Hepatocyte (in vitro differentiated cells): Measurements from ENCODE around the gene MPND. TPM values are rescaled to one million over a fixed set of nuclear protein-coding genes. Genes with fewer than 3 reads are reported as not detected.

Experiments used
- DNase-seq: peaks from one replicate; pipeline ENCODE4 v3.0.0-alpha.2; 2016; ENCODE audit warnings: low spot score
- H2AFZ ChIP-seq: fragments of 200-600 bp; sonication (generic); 2 replicates; pipeline ENCODE4 v1.6.0; 2016; ENCODE audit warnings: antibody characterized with exemption, mild to moderate bottlenecking
- H3K27ac ChIP-seq: fragments of 200-600 bp; sonication (generic); 2 replicates; pipeline ENCODE4 v1.5.1; 2016; ENCODE audit warnings: mild to moderate bottlenecking
- H3K27me3 ChIP-seq: fragments of 200-600 bp; sonication (generic); 2 replicates; pipeline ENCODE4 v1.6.1; 2016
- H3K36me3 ChIP-seq: fragments of 200-600 bp; sonication (generic); replicated peaks from 2 replicates; pipeline ENCODE4 v1.5.1; 2016; ENCODE audit warnings: low read depth; ENCODE audit not compliant: insufficient read depth
- H3K4me1 ChIP-seq: fragments of 200-600 bp; sonication (generic); 2 replicates; pipeline ENCODE4 v1.5.1; 2016; ENCODE audit warnings: mild to moderate bottlenecking, moderate library complexity; ENCODE audit not compliant: insufficient read depth
- H3K4me2 ChIP-seq: fragments of 200-600 bp; sonication (generic); 2 replicates; pipeline ENCODE4 v1.6.0; 2016
- H3K4me3 ChIP-seq: fragments of 200-600 bp; sonication (generic); 2 replicates; pipeline ENCODE4 v1.5.1; 2016; ENCODE audit warnings: mild to moderate bottlenecking
- H3K79me2 ChIP-seq: fragments of 200-600 bp; sonication (generic); 2 replicates; pipeline ENCODE4 v1.6.0; 2017; ENCODE audit warnings: mild to moderate bottlenecking
- H3K9me2 ChIP-seq: fragments of 200-600 bp; sonication (generic); replicated peaks from 2 replicates; pipeline ENCODE4 v1.6.0; 2017; ENCODE audit warnings: mild to moderate bottlenecking; ENCODE audit not compliant: insufficient read depth
- H3K9me3 ChIP-seq: fragments of 200-600 bp; sonication (generic); 2 replicates; pipeline ENCODE4 v1.5.1; 2016; ENCODE audit warnings: low read depth, mild to moderate bottlenecking
- H4K20me1 ChIP-seq: fragments of 200-600 bp; sonication (generic); 2 replicates; pipeline ENCODE4 v1.6.0; 2016; ENCODE audit warnings: mild to moderate bottlenecking; ENCODE audit not compliant: insufficient read depth, poor library complexity, severe bottlenecking
- CTCF ChIP-seq: fragments of 200-600 bp; sonication (generic); IDR thresholded peaks from 2 replicates; pipeline ENCODE4 v1.5.1; 2016; ENCODE audit warnings: antibody characterized with exemption, mild to moderate bottlenecking; ENCODE audit not compliant: poor library complexity
- EZH2 ChIP-seq: fragments of 200-600 bp; sonication (generic); IDR thresholded peaks from 2 replicates; pipeline ENCODE4 v1.6.1; 2016; ENCODE audit warnings: antibody characterized with exemption, mild to moderate bottlenecking, borderline replicate concordance
- EZH2phosphoT487 ChIP-seq: fragments of 200-600 bp; sonication (generic); IDR thresholded peaks from one replicate; pipeline ENCODE4 v1.6.1; 2018; ENCODE audit warnings: antibody characterized with exemption, mild to moderate bottlenecking, low read depth, moderate library complexity; ENCODE audit not compliant: unreplicated experiment, severe bottlenecking
- WGBS: methylation state at CpG from one replicate; pipeline ENCODE4 v1.1.6; 2016; ENCODE audit warnings: low lambda C conversion rate; ENCODE audit errors: missing lambda C conversion rate; 5-methylcytosine and 5-hydroxymethylcytosine counted together
- polyA plus RNA-seq: library from polyadenylated mRNA; unstranded; fragments of >200 nt; fragmentation: Nextera tagmentation; extraction: Ambion mirVana; gene quantifications from 2 replicates; pipeline ENCODE4 v1.2.1, GENCODE V29; 2016
- total RNA-seq: library from RNA; depleted of rRNA; stranded (reverse); fragments of >200 nt; gene quantifications from 2 replicates; pipeline ENCODE4 v1.2.3, GENCODE V29; 2014

The MPND gene
- total and polyA plus RNA-seq, 2 experiments from 2014 or later = 16.6 to 21.9 TPM

- Histone ChIP-seq H3K4me3 (no peak overlapping the region), H4K20me1 (no peaks in the 10 kb centered on the region), H3K27ac (no peak overlapping the region), H2AFZ (no peak overlapping the region), H3K4me2 (no peak overlapping the region), H3K27me3 (no peaks in the 10 kb centered on the region), H3K79me2 (no peaks in the 10 kb centered on the region), H3K36me3 (no peaks in the 10 kb centered on the region), H3K9me2 (no peaks in the 10 kb centered on the region), H3K4me1 (no peaks in the 10 kb centered on the region), H3K9me3 (no peaks in the 10 kb centered on the region)
- DNase-seq = no peak
- 94% methylated on average over 7 of the region's 7 CpGs for WGBS
- no peak for TF ChIP-seq EZH2
- TF ChIP-seq EZH2phosphoT487 = no peak
- TF ChIP-seq CTCF = no peak
These were observed 24.9 kb upstream of the MPND start for GRCh38 chr19:4318460-4318859.

DNA sequence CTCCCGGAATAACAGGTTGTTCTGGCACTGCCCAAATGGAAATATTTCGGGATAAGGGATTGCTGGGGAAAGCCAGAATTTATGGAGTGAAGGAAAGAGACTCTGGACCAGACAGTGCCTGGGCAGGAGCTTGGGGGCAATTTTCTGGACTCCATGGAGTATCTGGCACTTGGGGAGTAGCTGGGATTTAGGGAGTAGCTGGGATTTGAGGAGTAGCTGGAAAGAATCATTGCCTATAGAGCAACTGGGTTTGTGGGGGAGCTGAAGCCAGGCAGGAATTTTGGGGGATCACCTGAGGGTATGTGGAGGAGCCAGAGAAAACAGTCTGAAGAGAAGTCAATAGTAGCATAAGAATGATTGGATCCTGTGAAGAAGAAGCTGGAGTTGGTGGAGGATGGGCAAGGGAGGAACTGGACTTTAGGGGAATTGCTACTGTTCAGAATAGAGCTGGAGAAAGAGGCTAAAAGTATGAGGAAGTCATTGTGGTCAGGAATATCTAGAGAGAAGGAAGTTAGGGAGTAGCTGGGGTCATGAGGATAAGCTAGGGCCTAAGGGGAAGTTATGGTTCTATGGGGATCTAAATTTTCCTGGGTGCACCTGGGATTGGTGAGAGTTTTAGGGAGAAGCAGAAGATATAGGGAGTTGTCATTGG lies 24.2 kb upstream of the MPND start:
- H4K20me1 ChIP-seq = no peaks in the 10 kb centered on the region
- H3K27ac ChIP-seq = no peak overlapping the region
- DNase-seq = no peak
- no peak overlapping the region for H2AFZ ChIP-seq
- H3K36me3 ChIP-seq = no peaks in the 10 kb centered on the region
- H3K79me2 ChIP-seq = no peaks in the 10 kb centered on the region
- H3K9me2 ChIP-seq = no peaks in the 10 kb centered on the region
- WGBS = 97% methylated on average over 2 of the region's 2 CpGs
- TF ChIP-seq EZH2 (no peak), CTCF (no peak), EZH2phosphoT487 (no peak)
- no peaks in the 10 kb centered on the region for H3K9me3 ChIP-seq
- no peak overlapping the region for H3K4me3 ChIP-seq
- no peak overlapping the region for H3K4me2 ChIP-seq
- no peaks in the 10 kb centered on the region for H3K4me1 ChIP-seq
- no peaks in the 10 kb centered on the region for H3K27me3 ChIP-seq

GRCh38 chr19:4320419-4320818 lies 22.9 kb upstream of the MPND start:
- TF ChIP-seq EZH2phosphoT487 (no peak), EZH2 (no peak), CTCF (no peak)
- H3K27me3 ChIP-seq = no peaks in the 10 kb centered on the region
- no peaks in the 10 kb centered on the region for H3K9me3 ChIP-seq
- H3K4me1 ChIP-seq = no peaks in the 10 kb centered on the region
- no peak overlapping the region for H3K27ac ChIP-seq
- H3K79me2 ChIP-seq = no peaks in the 10 kb centered on the region
- DNase-seq = no peak
- H2AFZ ChIP-seq = no peak overlapping the region
- WGBS = 95% methylated on average over 2 of the region's 2 CpGs
- H3K36me3 ChIP-seq = no peaks in the 10 kb centered on the region
- no peak overlapping the region for H3K4me3 ChIP-seq
- no peaks in the 10 kb centered on the region for H4K20me1 ChIP-seq
- no peak overlapping the region for H3K4me2 ChIP-seq
- no peaks in the 10 kb centered on the region for H3K9me2 ChIP-seq
